Activated T-cell treated with anti-CD3 and anti-CD28 coated beads, Interleukin-2, amount 50 U/mL, for 1 hour (primary cell): Measurements from ENCODE around the gene BPTF.
"Not testable (repeated sequence)": the region's sequence is repeated elsewhere in the genome, so short reads cannot be mapped to it uniquely, and the experiment has no call there.

Experiments used
- DNase-seq: peaks from one replicate; pipeline ENCODE4 v3.0.0-alpha.2; 2020

Gene BPTF

GRCh38 chr17:67824735-67825626 lies at the start of gene BPTF:
BPTF (plus strand) TSS chr17:67825503; CDS start chr17:67825725, 222 bp downstream.
- peak; percentile 92 for DNase-seq

GRCh38 chr17:67779098-67779672 lies 46.1 kb upstream of the BPTF start:
- peak; percentile 25 for DNase-seq

GRCh38 chr17:67784364-67785121 lies 40.8 kb upstream of the BPTF start:
- DNase-seq: no peak

- no peak for DNase-seq
These were observed 40.2 kb upstream of the BPTF start for GRCh38 chr17:67785122-67785477.

- DNase-seq: no peak
These were observed 39.8 kb upstream of the BPTF start for GRCh38 chr17:67785504-67785903.

GRCh38 chr17:67800495-67800928 lies 24.8 kb upstream of the BPTF start:
- DNase-seq: peak; percentile 41

GRCh38 chr17:67801626-67802175 lies 23.6 kb upstream of the BPTF start:
- DNase-seq: no peak

- DNase-seq: no peak
These were observed 14.8 kb upstream of the BPTF start for GRCh38 chr17:67810464-67810863.

GRCh38 chr17:67812380-67812779 lies 12.9 kb upstream of the BPTF start:
- not testable (repeated sequence) for DNase-seq

- no peak for DNase-seq
These were observed 11.5 kb upstream of the BPTF start for GRCh38 chr17:67813803-67814180.

- DNase-seq: no peak
These were observed 6.9 kb upstream of the BPTF start for GRCh38 chr17:67818110-67819002.

- no peak for DNase-seq
These were observed 5.6 kb upstream of the BPTF start for GRCh38 chr17:67819722-67820121.

- no peak for DNase-seq
These were observed 3.4 kb upstream of the BPTF start for GRCh38 chr17:67821871-67822367.

- DNase-seq: peak; percentile 78
These were observed 611 bp downstream of the BPTF start for GRCh38 chr17:67825627-67826601.

GRCh38 chr17:67829331-67829730 lies 4.0 kb downstream of the BPTF start:
- no peak for DNase-seq

- no peak for DNase-seq
These were observed 5.1 kb downstream of the BPTF start for GRCh38 chr17:67830440-67830839.

- DNase-seq: no peak
These were observed 6.0 kb downstream of the BPTF start for GRCh38 chr17:67831268-67831667.

- DNase-seq: no peak
These were observed 7.8 kb downstream of the BPTF start for GRCh38 chr17:67833134-67833533.

GRCh38 chr17:67833946-67834631 lies 8.8 kb downstream of the BPTF start:
- no peak for DNase-seq

- DNase-seq: no peak
These were observed 9.3 kb downstream of the BPTF start for GRCh38 chr17:67834634-67835033.
